Esophagus muscularis mucosa (tissue), 3 donors: ENCODE data around the gene NT5M.

Experiments used
- POLR2A ChIP-seq: fragments of 450-650 bp; IDR thresholded peaks from one replicate; pipeline ENCODE4 v1.6.1; 2017; ENCODE audit warnings: antibody characterized with exemption, moderate library complexity, mild to moderate bottlenecking, low read depth
- POLR2AphosphoS5 ChIP-seq, 2 donors: sonication (generic); formaldehyde crosslinking; IDR thresholded peaks; one replicate each; pipeline ENCODE4 v1.6.1; 2017; ENCODE audit warnings: antibody characterized with exemption in 2 of 2
- TF ChIP-seq, protein P1 (sequence below), 3 experiments: fragments of 200-600 bp in 2 of 3; fragments of 450-650 bp in 1 of 3; sonication (generic) in 2 of 3; IDR thresholded peaks; one replicate each; pipeline ENCODE4 v1.5.1; 2017 to 2019; ENCODE audit warnings: antibody characterized with exemption in 3 of 3, mild to moderate bottlenecking in 2 of 3, moderate library complexity in 1 of 3

DNA sequence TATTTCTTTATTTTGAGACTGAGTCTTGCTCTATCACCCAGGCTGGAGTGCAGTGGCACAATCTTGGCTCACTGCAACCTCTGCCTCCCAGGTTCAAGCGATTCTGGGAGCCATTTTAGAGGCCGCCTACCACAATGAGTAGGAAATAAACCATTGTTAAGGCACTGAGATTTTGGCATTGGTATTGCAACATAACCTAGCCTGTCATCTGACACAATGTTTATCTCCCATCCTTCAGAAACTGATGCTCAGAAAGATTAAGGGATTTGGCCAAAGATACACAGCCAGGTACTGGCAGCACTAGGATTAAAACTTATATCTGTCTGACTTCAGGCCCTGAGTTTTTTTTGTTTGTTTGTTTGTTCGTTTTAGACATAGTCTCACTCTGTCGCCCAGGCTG, 14.1 kb upstream of the NT5M start:
- no peak for TF ChIP-seq POLR2AphosphoS5 (IDR thresholded peaks at IDR 0.05)
- TF ChIP-seq, protein P1, sequence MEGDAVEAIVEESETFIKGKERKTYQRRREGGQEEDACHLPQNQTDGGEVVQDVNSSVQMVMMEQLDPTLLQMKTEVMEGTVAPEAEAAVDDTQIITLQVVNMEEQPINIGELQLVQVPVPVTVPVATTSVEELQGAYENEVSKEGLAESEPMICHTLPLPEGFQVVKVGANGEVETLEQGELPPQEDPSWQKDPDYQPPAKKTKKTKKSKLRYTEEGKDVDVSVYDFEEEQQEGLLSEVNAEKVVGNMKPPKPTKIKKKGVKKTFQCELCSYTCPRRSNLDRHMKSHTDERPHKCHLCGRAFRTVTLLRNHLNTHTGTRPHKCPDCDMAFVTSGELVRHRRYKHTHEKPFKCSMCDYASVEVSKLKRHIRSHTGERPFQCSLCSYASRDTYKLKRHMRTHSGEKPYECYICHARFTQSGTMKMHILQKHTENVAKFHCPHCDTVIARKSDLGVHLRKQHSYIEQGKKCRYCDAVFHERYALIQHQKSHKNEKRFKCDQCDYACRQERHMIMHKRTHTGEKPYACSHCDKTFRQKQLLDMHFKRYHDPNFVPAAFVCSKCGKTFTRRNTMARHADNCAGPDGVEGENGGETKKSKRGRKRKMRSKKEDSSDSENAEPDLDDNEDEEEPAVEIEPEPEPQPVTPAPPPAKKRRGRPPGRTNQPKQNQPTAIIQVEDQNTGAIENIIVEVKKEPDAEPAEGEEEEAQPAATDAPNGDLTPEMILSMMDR (IDR thresholded peaks at IDR 0.05) = no peak
- no peak for TF ChIP-seq POLR2A
